Activated CD4-positive, alpha-beta T cell treated with anti-CD3 and anti-CD28 coated beads, Interleukin-2, amount 50 U/mL, for 24 hours (primary cell): ENCODE measurements around the gene CDK14.
"Not testable (repeated sequence)": the region's sequence is repeated elsewhere in the genome, so short reads cannot be mapped to it uniquely, and the experiment has no call there.

Source experiments
- DNase-seq, 2 donors: peaks; one replicate each; pipeline ENCODE4 v3.0.0-alpha.2; 2020; ENCODE audit warnings: low read depth in 1 of 2, low spot score in 1 of 2

Gene CDK14

GRCh38 chr7:91140286-91140685 is 544.2 kb downstream of the CDK14 start:
- no peak for DNase-seq

- DNase-seq: no peak
Measured at GRCh38 chr7:91140982-91141381, 544.9 kb downstream of the CDK14 start.

DNA sequence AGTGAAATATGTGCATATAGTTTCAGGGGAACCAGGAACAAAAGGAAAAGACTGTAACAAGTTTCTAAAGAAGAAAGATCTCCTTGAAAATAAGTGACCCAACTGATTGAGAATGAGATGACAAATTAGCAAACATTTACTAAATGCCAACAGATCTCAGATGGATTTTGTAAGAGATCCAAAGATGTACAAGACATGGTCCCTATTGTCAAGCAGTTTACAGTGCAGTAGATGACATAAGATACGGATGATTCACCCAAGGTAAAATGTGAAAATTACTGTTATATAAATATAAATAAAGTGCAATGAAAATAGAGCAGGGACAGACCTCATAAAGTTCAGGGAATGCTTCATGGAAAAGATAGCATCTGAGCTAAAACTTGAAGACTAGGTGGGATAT is 546.6 kb downstream of the CDK14 start:
- no peak for DNase-seq

GRCh38 chr7:91149341-91150246 is 553.5 kb downstream of the CDK14 start:
- no peak for DNase-seq

DNA sequence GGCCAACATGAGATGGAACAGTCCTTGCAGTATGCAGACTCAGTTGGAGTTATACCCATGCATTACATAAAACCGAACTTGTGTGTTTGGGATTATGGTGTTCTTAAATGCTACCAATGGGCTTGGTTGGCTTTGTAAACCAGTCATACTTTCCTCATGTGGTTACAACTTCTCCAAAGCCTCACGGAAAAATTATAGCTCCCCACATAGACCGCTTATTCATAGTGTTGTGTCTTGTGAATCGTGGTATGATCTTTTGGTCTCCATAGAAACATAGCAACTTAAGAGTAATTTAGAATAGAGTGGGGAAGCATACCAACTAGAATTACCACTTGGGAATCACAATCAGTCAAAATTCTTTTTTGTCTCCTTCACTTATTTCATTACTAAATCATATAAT is 555.8 kb downstream of the CDK14 start:
- no peak for DNase-seq

- no peak for DNase-seq
Measured at GRCh38 chr7:91156316-91157185, 560.4 kb downstream of the CDK14 start.

- DNase-seq: no peak
Measured at GRCh38 chr7:91157579-91158320, 561.6 kb downstream of the CDK14 start.

- DNase-seq: no peak
Measured at GRCh38 chr7:91162436-91162835, 566.3 kb downstream of the CDK14 start.

DNA sequence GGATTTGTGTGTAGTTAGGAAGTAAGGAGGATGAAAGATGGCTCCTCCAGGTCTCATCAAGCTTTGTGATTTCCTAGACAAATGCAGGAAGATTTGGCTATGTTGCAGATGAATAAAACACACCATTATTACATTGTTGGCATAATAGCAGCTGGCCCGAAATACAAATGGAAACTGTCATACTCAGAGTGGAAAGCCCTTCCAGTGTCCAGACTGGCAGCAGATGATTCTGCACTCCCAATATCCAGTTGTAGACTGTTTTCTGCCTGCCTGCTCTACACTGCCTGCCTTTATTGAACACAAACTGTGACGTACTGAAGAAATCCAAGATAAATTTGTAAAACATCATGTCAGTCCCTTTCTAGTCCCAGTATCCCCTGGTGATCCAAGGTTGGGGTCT is 568.4 kb downstream of the CDK14 start:
- DNase-seq: no peak

- no peak for DNase-seq
Measured at GRCh38 chr7:91165006-91165845, 569.1 kb downstream of the CDK14 start.

DNA sequence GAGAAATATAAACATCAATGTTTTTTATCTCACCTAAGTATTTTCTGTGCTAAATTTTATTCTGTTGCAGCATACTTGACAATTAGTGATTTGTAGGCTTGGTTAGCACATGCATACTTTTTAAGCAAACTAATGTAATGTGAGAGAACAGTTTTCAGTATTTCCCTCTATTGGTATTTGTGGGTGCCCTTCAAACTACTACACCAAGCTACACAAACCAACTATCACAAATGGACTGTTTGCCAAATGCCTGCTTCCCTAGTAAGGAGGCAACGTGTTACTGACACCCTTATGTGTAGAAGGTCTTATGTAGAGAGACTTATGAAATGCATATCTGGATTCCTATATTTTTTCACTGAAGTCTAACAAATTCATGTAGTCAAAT is 569.7 kb downstream of the CDK14 start:
- DNase-seq: no peak

GRCh38 chr7:91168871-91169829 is 573.0 kb downstream of the CDK14 start:
- no peak for DNase-seq

DNA sequence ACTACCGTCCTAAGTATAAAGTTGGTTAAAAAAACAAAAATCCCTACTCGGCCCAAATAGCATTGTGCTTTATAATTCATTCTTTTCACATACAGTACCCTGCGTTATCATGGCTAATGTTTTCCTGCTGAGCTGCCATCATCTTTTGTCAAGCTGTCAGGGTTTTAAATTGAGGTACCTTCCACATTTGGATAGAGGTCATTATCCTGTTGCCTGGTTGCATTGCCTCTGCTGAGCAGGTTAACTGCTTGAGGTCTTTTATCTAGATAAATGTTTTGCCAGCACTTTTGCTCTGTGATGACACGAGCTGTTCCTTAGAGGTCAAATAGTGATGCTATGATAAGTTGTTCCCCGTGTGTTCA is 573.7 kb downstream of the CDK14 start:
- no peak for DNase-seq

DNA sequence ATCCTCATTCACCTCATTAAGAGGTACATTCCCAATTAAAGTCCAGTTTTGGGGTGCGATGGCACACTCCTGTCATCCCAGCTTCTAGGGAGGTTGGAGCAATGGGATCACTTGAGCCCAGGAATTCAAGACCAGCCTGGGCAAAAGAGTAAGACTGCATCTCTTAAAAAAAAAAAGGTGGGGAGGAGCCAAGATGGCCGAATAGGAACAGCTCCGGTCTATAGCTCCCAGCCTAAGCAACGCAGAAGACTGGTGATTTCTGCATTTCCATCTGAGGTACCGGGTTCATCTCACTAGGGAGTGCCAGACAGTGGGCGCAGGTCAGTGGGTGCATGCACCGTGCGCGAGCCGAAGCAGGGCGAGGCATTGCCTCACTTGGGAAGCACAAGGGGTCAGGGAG is 577.1 kb downstream of the CDK14 start:
- not testable (repeated sequence) for DNase-seq

DNA sequence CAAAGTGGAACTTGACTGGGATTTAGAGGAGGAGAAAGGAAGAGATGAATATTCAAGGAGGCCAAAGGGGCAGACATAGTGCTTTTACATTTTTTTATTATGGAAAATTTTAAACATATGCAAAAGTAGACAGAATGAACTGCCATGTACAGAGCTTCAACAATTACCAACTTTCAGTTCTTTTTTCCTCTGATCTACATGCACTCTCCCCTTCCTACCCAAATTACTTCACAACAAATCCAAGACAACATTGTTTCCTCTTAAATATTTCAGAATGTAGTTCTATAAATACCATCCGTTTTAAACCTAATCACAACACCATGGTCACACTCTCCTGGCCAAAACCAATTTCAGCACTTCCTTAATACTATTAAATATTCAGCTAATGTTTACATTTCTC is 584.6 kb downstream of the CDK14 start:
- DNase-seq: no peak

DNA sequence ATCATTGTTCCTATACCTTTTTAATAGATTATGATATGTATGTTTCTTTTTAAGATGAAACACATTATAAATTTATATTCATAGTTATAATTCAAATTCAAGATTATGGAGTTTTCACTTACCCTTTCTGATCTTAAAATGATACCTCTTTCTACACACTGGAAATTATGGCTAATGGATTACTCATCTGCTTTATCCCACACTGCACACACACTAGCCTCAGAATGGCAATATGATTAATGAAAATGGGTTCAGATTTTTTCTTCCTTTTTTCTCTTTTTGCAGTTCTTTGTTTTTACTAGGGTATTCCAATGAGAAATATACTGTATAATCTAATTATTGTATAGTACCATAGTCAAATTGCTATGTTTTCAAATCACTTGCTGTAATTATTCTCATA is 585.8 kb downstream of the CDK14 start:
- no peak for DNase-seq

- DNase-seq: no peak
Measured at GRCh38 chr7:91182819-91183764, 587.0 kb downstream of the CDK14 start.

GRCh38 chr7:91185771-91186170 is 589.6 kb downstream of the CDK14 start:
- no peak for DNase-seq
